ENCODE results near the gene ARHGEF16.

Gene ARHGEF16

DNA sequence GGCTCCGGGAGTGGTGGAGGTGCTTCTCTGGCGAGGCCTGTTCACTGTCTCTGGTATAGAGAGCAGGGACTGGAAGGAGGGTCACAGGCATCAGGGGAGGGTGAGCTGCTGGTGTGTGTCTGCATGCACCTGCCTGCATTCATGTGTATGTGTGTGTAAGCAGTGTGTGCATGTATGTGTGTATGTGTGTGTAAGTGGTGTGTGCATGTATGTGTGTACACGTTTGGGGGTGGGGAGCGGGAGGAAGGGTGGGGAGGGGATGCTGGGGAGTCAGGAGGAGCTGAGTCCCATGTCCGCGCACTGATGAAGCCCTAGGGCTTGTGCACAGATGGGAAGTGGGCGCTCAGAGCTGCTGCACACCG is 49.0 kb downstream of the ARHGEF16 start:
- TF ChIP-seq CTCF (conservative IDR thresholded peaks at IDR 0.05; ENCODE audit: low read depth, low read length), result no peak
- H3K4me3 ChIP-seq (ENCODE audit: low read depth, low read length), result no peak overlapping the region
- no peak for DNase-seq (ENCODE audit: low read depth)

DNA sequence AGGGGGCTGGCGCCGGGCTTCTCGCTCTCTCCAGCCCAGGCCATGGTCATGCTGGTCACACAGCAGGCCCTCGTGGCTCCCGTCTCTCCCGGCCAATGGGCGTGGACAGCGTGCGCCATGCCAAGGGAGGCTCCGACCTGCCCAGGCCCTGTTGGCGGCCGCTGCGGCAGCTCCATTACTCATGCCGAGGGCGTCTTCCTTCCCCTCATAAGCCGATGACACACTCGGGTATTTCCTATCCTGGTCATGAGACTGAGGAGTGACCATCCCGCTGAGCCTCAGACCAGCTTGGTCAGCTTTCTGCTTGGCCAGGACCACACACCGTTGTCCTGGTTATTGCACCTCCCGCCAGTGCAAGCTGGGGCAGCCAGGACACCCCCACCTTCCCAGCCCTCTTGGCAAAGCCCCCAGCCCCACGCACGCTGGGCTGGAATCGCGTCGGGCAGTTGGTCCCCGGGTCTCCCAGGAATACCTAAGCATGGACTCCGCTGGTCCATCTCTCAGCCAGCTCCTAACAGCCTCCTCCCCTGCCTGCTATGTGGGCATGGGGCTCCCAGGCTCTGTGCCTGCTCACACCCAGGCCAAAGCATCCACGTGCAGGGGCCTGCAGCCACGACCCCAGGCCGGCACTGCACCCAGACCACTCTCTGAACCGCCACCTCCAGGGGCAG is 49.8 kb downstream of the ARHGEF16 start:
- no peak for TF ChIP-seq CTCF (conservative IDR thresholded peaks at IDR 0.05; ENCODE audit: low read depth, low read length)
- peak; percentile 88 for DNase-seq (ENCODE audit: low read depth)
- H3K4me3 ChIP-seq (ENCODE audit: low read depth, low read length), result no peak overlapping the region

GRCh38 chr1:3504822-3505153 is 50.3 kb downstream of the ARHGEF16 start:
- peak; percentile 18 for DNase-seq (ENCODE audit: low read depth)
- H3K4me3 ChIP-seq (ENCODE audit: low read depth, low read length), result no peak overlapping the region
- TF ChIP-seq CTCF (conservative IDR thresholded peaks at IDR 0.05; ENCODE audit: low read depth, low read length), result no peak

GRCh38 chr1:3505161-3505560 is 50.7 kb downstream of the ARHGEF16 start:
- TF ChIP-seq CTCF (conservative IDR thresholded peaks at IDR 0.05; ENCODE audit: low read depth, low read length), result no peak
- no peak overlapping the region for H3K4me3 ChIP-seq (ENCODE audit: low read depth, low read length)
- no peak for DNase-seq (ENCODE audit: low read depth)

GRCh38 chr1:3506041-3506440 is 51.6 kb downstream of the ARHGEF16 start:
- no peak for DNase-seq (ENCODE audit: low read depth)
- no peak overlapping the region for H3K4me3 ChIP-seq (ENCODE audit: low read depth, low read length)
- TF ChIP-seq CTCF (conservative IDR thresholded peaks at IDR 0.05; ENCODE audit: low read depth, low read length), result no peak

DNA sequence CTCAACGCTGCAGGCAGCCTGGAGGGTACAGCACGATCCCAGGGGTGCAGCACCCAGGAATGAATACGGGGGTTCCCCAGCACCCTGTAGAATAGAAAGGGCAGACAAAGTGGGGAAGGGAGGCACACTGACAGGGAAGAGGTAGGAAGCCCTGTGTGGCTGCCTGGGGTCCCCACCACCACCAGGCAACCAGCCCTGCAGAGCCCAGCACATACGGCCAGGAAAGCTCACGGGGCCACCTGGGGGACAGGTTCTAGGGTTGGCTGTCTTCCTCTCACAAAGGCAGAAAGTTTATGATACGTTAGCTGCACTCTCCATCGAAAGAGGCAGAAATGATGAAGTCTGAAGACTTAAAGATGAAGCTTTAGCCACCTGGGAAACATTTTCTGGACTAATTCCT is 52.5 kb downstream of the ARHGEF16 start:
- no peak overlapping the region for H3K4me3 ChIP-seq (ENCODE audit: low read depth, low read length)
- no peak for DNase-seq (ENCODE audit: low read depth)
- no peak for TF ChIP-seq CTCF (conservative IDR thresholded peaks at IDR 0.05; ENCODE audit: low read depth, low read length)

DNA sequence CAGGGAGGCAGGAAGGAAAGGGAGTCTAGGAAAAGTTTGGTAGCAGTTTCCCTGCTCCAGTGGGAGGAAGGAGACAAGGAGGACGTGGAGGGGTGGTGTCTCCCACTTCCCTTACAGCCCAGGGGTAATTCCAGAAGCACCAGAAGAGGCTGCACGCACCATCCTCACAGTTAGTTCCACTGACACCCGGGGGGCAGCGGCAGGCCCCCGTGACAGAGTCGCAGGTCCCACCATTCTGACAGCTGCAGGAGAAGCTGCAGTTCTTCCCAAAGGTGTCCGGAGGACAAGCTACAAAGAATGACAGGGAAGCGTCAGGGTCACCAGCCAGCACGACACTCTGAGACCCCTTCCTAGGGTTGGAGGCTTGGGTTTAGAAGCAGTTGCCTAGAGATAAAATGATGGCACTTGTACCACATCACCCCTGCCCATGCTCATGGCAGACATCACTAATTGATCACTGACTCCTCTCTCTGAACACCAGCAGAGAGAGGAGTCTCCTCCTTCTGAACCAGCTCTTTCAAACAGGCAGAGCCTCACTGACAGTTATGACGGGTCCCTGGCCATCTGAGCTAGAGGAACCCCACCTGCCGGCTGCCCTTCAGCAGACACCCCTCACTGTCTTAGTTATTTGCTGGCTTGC is 53.3 kb downstream of the ARHGEF16 start:
- DNase-seq (ENCODE audit: low read depth), result no peak
- TF ChIP-seq CTCF (conservative IDR thresholded peaks at IDR 0.05; ENCODE audit: low read depth, low read length), result no peak
- H3K4me3 ChIP-seq (ENCODE audit: low read depth, low read length), result no peak overlapping the region

All from choroid plexus epithelial cell (primary cell).